HG03097 (cell line): ENCODE data around the gene SLC26A1.

ENCODE experiments used
- ATAC-seq: cut with Tn5 transposase; IDR thresholded peaks from one replicate; pipeline ENCODE4 v1.9.1; 2021; ENCODE audit not compliant: unreplicated experiment, low FRiP score

The SLC26A1 gene

GRCh38 chr4:1028574-1029220, 35.5 kb upstream of the SLC26A1 start:
- ATAC-seq = no peak

- no peak for ATAC-seq
These were observed 34.7 kb upstream of the SLC26A1 start for GRCh38 chr4:1027915-1028238.

GRCh38 chr4:1027219-1027914, 34.2 kb upstream of the SLC26A1 start:
- ATAC-seq = no peak

GRCh38 chr4:1026115-1026514, 32.9 kb upstream of the SLC26A1 start:
- no peak for ATAC-seq

GRCh38 chr4:1024882-1025545, 31.8 kb upstream of the SLC26A1 start:
- no peak for ATAC-seq

- no peak for ATAC-seq
These were observed 30.9 kb upstream of the SLC26A1 start for GRCh38 chr4:1023895-1024740.

- no peak for ATAC-seq
These were observed 30.0 kb upstream of the SLC26A1 start for GRCh38 chr4:1023075-1023640.

GRCh38 chr4:1022739-1023066, 29.5 kb upstream of the SLC26A1 start:
- no peak for ATAC-seq

- ATAC-seq = no peak
These were observed 29.0 kb upstream of the SLC26A1 start for GRCh38 chr4:1022051-1022738.

- peak; percentile 54 for ATAC-seq
These were observed 28.3 kb upstream of the SLC26A1 start for GRCh38 chr4:1021386-1022050.

- ATAC-seq = no peak
These were observed 26.7 kb upstream of the SLC26A1 start for GRCh38 chr4:1019729-1020470.

- no peak for ATAC-seq
These were observed 26.1 kb upstream of the SLC26A1 start for GRCh38 chr4:1019320-1019719.

GRCh38 chr4:1018147-1019020, 25.2 kb upstream of the SLC26A1 start:
- ATAC-seq = no peak

- no peak for ATAC-seq
These were observed 24.5 kb upstream of the SLC26A1 start for GRCh38 chr4:1017706-1018105.

GRCh38 chr4:1017211-1017610, 24.0 kb upstream of the SLC26A1 start:
- ATAC-seq = no peak

GRCh38 chr4:1015746-1016145, 22.5 kb upstream of the SLC26A1 start:
- no peak for ATAC-seq

GRCh38 chr4:1015179-1015578, 22.0 kb upstream of the SLC26A1 start:
- no peak for ATAC-seq
